Upper lobe of left lung (tissue), 4 donors: ENCODE measurements around the gene GDF11.

ENCODE experiments used
- CTCF ChIP-seq, 6 experiments: fragments of 450-650 bp in 4 of 6; fragments of 200-600 bp in 2 of 6; sonication (generic) in 2 of 6; IDR thresholded peaks; one replicate each; pipeline ENCODE4 v1.5.1; 2016 to 2019; ENCODE audit warnings: antibody characterized with exemption in 6 of 6
- POLR2A ChIP-seq, 4 donors: fragments of 450-650 bp; IDR thresholded peaks; one replicate each; pipeline ENCODE4 v1.5.1; 2016 to 2017; ENCODE audit warnings: antibody characterized with exemption in 4 of 4, mild to moderate bottlenecking in 2 of 4
- POLR2AphosphoS5 ChIP-seq, 2 donors: sonication (generic); formaldehyde crosslinking; IDR thresholded peaks; one replicate each; pipeline ENCODE4 v1.5.1; 2017; ENCODE audit warnings: antibody characterized with exemption in 2 of 2

DNA sequence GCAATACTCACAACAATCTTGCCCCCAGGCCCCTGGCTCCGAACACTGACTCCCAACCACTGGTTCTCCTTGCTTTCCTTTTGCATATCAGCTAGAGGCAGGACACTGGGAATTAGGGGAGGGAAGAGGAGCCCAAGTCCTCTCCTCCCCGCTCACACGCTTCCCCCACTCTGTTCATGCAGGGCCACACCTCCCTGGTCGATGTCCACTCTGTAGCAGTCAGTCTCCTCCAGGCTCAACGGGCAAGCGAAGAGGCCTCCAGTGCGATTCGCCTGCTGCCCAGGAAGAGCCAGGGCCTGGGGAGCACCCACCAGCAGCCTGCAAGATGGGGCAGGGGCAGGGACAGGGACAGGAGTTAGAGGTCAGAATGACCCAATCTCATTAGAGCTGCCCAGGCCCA is 40.1 kb upstream of the GDF11 start:
- TF ChIP-seq POLR2A (IDR thresholded peaks at IDR 0.05) (no peak), CTCF (IDR thresholded peaks at IDR 0.05) (no peak), POLR2AphosphoS5 (IDR thresholded peaks at IDR 0.05) (no peak)
